Duodenal mucosa (tissue), 2 donors: ENCODE measurements around the gene SPRR2G.
"Not testable (repeated sequence)": the region's sequence is repeated elsewhere in the genome, so short reads cannot be mapped to it uniquely, and the experiment has no call there.

ENCODE experiments used
- H3K27ac ChIP-seq: one replicate; pipeline ENCODE4 v1.7.0; 2013; ENCODE audit warnings: low read depth, low read length
- H3K27me3 ChIP-seq, 2 donors: one replicate each; pipeline ENCODE4 v1.7.0; 2013; ENCODE audit warnings: low read length in 2 of 2, control low read depth in 1 of 2; ENCODE audit not compliant: insufficient read depth in 2 of 2, control insufficient read depth in 1 of 2
- H3K36me3 ChIP-seq, 2 donors: one replicate each; pipeline ENCODE4 v1.7.0; 2013; ENCODE audit warnings: low read length in 2 of 2, control low read depth in 1 of 2; ENCODE audit not compliant: insufficient read depth in 2 of 2, control insufficient read depth in 1 of 2
- H3K4me1 ChIP-seq, 2 donors: one replicate each; pipeline ENCODE4 v1.7.0; 2013; ENCODE audit warnings: low read length in 2 of 2, control low read depth in 1 of 2; ENCODE audit not compliant: insufficient read depth in 2 of 2, control insufficient read depth in 1 of 2
- H3K4me3 ChIP-seq, 2 donors: one replicate each; pipeline ENCODE4 v1.7.0; 2013; ENCODE audit warnings: low read length in 2 of 2, low read depth in 1 of 2
- H3K9ac ChIP-seq, 2 donors: one replicate each; pipeline ENCODE4 v1.7.0; 2013; ENCODE audit warnings: low read length in 2 of 2, low read depth in 1 of 2
- H3K9me3 ChIP-seq, 2 donors: one replicate each; pipeline ENCODE4 v1.7.0; 2013; ENCODE audit warnings: low read length in 2 of 2, control low read depth in 1 of 2; ENCODE audit not compliant: control insufficient read depth in 1 of 2

Gene SPRR2G

GRCh38 chr1:153120945-153121344, 29.7 kb downstream of the SPRR2G start:
- no peaks in the 10 kb centered on the region for H3K27me3 ChIP-seq
- no peak overlapping the region for H3K27ac ChIP-seq
- no peak overlapping the region for H3K4me3 ChIP-seq
- no peaks in the 10 kb centered on the region for H3K9me3 ChIP-seq
- H3K9ac ChIP-seq: no peak overlapping the region
- no peaks in the 10 kb centered on the region for H3K36me3 ChIP-seq
- no peaks in the 10 kb centered on the region for H3K4me1 ChIP-seq

DNA sequence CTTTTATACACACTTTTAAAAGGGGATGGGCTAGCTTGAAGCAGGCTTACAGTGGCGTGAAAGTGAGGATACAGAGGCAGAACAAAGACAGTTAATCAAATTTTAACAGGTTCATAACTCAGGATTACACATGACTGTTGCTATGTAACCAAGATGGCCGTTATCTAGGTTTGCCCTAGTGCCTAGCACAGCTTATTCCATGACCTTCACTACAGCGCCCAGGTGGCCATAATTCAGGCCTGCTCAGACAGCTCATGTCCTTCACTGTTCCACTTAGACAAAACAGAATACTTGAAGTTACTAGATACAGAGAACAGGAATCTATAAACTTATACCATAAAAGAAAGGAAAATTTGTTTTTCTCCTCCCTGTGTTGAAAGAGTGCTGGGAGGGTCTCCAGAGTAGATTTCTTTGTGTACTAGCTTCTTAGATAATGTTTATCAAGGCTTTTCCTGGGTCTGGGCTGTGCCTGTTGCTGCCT, 31.2 kb downstream of the SPRR2G start:
- no peak overlapping the region for H3K27ac ChIP-seq
- no peaks in the 10 kb centered on the region for H3K36me3 ChIP-seq
- H3K4me3 ChIP-seq: no peak overlapping the region
- no peaks in the 10 kb centered on the region for H3K4me1 ChIP-seq
- H3K27me3 ChIP-seq: no peaks in the 10 kb centered on the region
- H3K9me3 ChIP-seq: no peaks in the 10 kb centered on the region
- H3K9ac ChIP-seq: no peak overlapping the region

DNA sequence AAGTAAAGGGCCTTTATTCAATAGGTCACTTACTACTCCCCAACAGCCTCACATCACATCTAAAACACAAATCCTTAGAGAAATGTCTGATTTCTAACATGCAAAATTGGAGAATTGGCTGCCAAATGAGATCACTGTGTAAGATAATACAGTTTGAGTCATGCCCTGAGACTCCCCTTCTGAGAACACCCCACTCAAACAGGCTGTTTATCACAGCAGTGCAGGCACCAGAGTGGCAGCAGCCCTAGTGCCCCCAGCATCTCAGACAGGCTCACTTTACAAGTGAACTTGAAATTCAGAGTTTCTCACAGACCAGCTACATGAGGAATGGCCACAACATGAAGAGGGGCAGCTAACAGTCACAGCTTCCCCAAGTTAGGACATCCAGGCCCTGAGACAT, 35.4 kb downstream of the SPRR2G start:
- H3K36me3 ChIP-seq, H3K9me3 ChIP-seq, H3K4me1 ChIP-seq, H3K27ac ChIP-seq, H3K9ac ChIP-seq, H3K4me3 ChIP-seq, H3K27me3 ChIP-seq: not testable (repeated sequence)

DNA sequence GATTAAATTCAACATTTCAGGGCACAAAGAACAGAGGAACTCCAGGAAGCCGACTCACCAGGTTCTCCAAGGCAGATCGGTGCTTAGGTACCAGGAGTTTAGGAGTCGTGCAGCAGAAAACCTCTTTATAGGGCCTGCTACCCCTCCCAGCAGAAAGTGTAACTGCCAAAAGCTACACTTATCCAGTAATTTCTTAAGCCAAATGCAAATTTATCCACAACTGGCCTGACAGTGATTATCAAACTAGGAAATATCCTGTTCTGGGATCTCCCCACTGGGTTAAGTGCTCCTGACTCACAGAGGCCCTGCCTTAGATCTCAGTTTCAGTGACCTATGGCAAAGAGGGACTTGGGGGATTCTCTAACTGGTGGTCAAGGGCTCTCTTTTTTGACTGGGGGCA, 37.3 kb downstream of the SPRR2G start, which contains the start of gene SPRR2F:
Gene SPRR2F, minus strand, starts transcription at position 101 of the 400 bp plus-strand sequence. CDS start 783 bp downstream, outside the sequence.
- Histone ChIP-seq H3K4me3 (no peak within 1 kb of the TSS), H3K9ac (no peak within 1 kb of the TSS), H3K27me3 (no peaks in the 10 kb centered on the region), H3K36me3 (no peaks in the 10 kb centered on the region), H3K4me1 (no peaks in the 10 kb centered on the region), H3K9me3 (no peaks in the 10 kb centered on the region), H3K27ac (no peak within 1 kb of the TSS)

GRCh38 chr1:153112454-153112853, 38.2 kb downstream of the SPRR2G start:
- not testable (repeated sequence) for H3K4me1 ChIP-seq, H3K4me3 ChIP-seq, H3K9me3 ChIP-seq, H3K27ac ChIP-seq, H3K36me3 ChIP-seq, H3K9ac ChIP-seq, H3K27me3 ChIP-seq

GRCh38 chr1:153100245-153100644, 50.4 kb downstream of the SPRR2G start:
- H3K36me3 ChIP-seq: no peaks in the 10 kb centered on the region
- H3K27ac ChIP-seq: no peak overlapping the region
- no peak overlapping the region for H3K9ac ChIP-seq
- H3K27me3 ChIP-seq: no peaks in the 10 kb centered on the region
- no peak overlapping the region for H3K4me3 ChIP-seq
- no peaks in the 10 kb centered on the region for H3K9me3 ChIP-seq
- H3K4me1 ChIP-seq: no peaks in the 10 kb centered on the region
